Osteocyte (in vitro differentiated cells): ENCODE data around the gene RASGEF1C. TPM values are rescaled to one million over a fixed set of nuclear protein-coding genes. Genes with fewer than 3 reads are reported as not detected.

Experiments used
- DNase-seq: peaks from one replicate; pipeline ENCODE4 v3.0.0; 2021; ENCODE audit warnings: mixed read lengths; ENCODE audit not compliant: unreplicated experiment; ENCODE audit errors: extremely low spot score
- H3K27ac Mint-ChIP-seq: one replicate; pipeline ENCODE4 v1.8.0; 2021; ENCODE audit warnings: mild to moderate bottlenecking, mixed read lengths; ENCODE audit not compliant: unreplicated experiment
- H3K27me3 Mint-ChIP-seq: one replicate; pipeline ENCODE4 v1.8.0; 2021; ENCODE audit warnings: mixed read lengths; ENCODE audit not compliant: unreplicated experiment
- H3K36me3 Mint-ChIP-seq: one replicate; pipeline ENCODE4 v1.8.0; 2021; ENCODE audit warnings: mixed read lengths; ENCODE audit not compliant: unreplicated experiment
- H3K4me1 Mint-ChIP-seq: one replicate; pipeline ENCODE4 v1.8.0; 2021; ENCODE audit warnings: mixed read lengths; ENCODE audit not compliant: unreplicated experiment
- H3K4me3 Mint-ChIP-seq: one replicate; pipeline ENCODE4 v1.8.0; 2021; ENCODE audit warnings: mild to moderate bottlenecking, moderate library complexity, mixed read lengths; ENCODE audit not compliant: unreplicated experiment
- H3K9me3 Mint-ChIP-seq: one replicate; pipeline ENCODE4 v1.8.0; 2021; ENCODE audit warnings: mixed read lengths; ENCODE audit not compliant: unreplicated experiment
- CTCF ChIP-seq: fragments of 200-600 bp; sonication (generic); IDR thresholded peaks from 2 replicates; pipeline ENCODE4 v1.5.0; 2021; ENCODE audit warnings: antibody characterized with exemption, mild to moderate bottlenecking, moderate library complexity
- total RNA-seq: library from RNA; stranded (reverse); gene quantifications from 2 replicates; pipeline ENCODE4 v1.2.1, GENCODE V29; 2021

RASGEF1C gene
- total RNA-seq, 1 donor from 2014 or later = not detected

GRCh38 chr5:180215783-180216630 lies 7.0 kb upstream of the RASGEF1C start:
- H3K9me3 Mint-ChIP-seq = peaks cover 32% of the 10 kb centered on the region
- no peaks in the 10 kb centered on the region for H3K36me3 Mint-ChIP-seq
- no peak overlapping the region for H3K4me3 Mint-ChIP-seq
- no peaks in the 10 kb centered on the region for H3K4me1 Mint-ChIP-seq
- no peaks in the 10 kb centered on the region for H3K27me3 Mint-ChIP-seq
- TF ChIP-seq CTCF = no peak
- no peak overlapping the region for H3K27ac Mint-ChIP-seq
- DNase-seq = no peak

GRCh38 chr5:180214870-180215770 lies 6.1 kb upstream of the RASGEF1C start:
- DNase-seq = peak; percentile 81
- Mint-ChIP-seq H3K9me3 (peaks cover 28% of the 10 kb centered on the region), H3K27me3 (no peaks in the 10 kb centered on the region), H3K4me3 (no peak overlapping the region), H3K27ac (no peak overlapping the region), H3K36me3 (no peaks in the 10 kb centered on the region), H3K4me1 (no peaks in the 10 kb centered on the region)
- TF ChIP-seq CTCF = no peak

GRCh38 chr5:180213657-180214207 lies 4.7 kb upstream of the RASGEF1C start:
- DNase-seq = no peak
- Mint-ChIP-seq H3K27ac (no peak overlapping the region), H3K27me3 (no peaks in the 10 kb centered on the region), H3K4me1 (no peaks in the 10 kb centered on the region), H3K4me3 (no peak overlapping the region), H3K9me3 (peaks cover 14% of the 10 kb centered on the region), H3K36me3 (no peaks in the 10 kb centered on the region)
- no peak for TF ChIP-seq CTCF

- H3K4me1 Mint-ChIP-seq = peaks cover 3% of the 10 kb centered on the region
- peaks cover 9% of the 10 kb centered on the region for H3K9me3 Mint-ChIP-seq
- no peak for DNase-seq
- no peak overlapping the region for H3K4me3 Mint-ChIP-seq
- no peak for TF ChIP-seq CTCF
- H3K36me3 Mint-ChIP-seq = no peaks in the 10 kb centered on the region
- H3K27ac Mint-ChIP-seq = no peak overlapping the region
- peaks cover 3% of the 10 kb centered on the region for H3K27me3 Mint-ChIP-seq
Measured at GRCh38 chr5:180213256-180213600, 4.2 kb upstream of the RASGEF1C start.
